Measurements from ENCODE around the gene SLC15A3.

GRCh38 chr11:60939855-60940254 is 12.1 kb downstream of the SLC15A3 start:
- TF ChIP-seq CTCF (IDR thresholded peaks at IDR 0.05) (no peak), POLR2A (IDR thresholded peaks at IDR 0.05) (no peak)
